GM12878 (cell line): ENCODE data around the gene THADA. TPM values are rescaled to one million over a fixed set of nuclear protein-coding genes. Genes with fewer than 3 reads are reported as not detected.

ENCODE experiments used
- BCL11A ChIP-seq: IDR thresholded peaks from 2 replicates; pipeline ENCODE4 v1.6.1; 2011; ENCODE audit warnings: low read depth, low read length
- NRF1 ChIP-seq: conservative IDR thresholded peaks from 2 replicates; pipeline ENCODE4 v1.6.1; 2011; ENCODE audit warnings: mild to moderate bottlenecking, low read depth, low read length, improper control_type of control experiment
- PAX8 ChIP-seq: fragments of 450-650 bp; IDR thresholded peaks from 2 replicates; pipeline ENCODE4 v1.6.1; 2017; ENCODE audit warnings: mild to moderate bottlenecking, moderate library complexity
- RUNX3 ChIP-seq: IDR thresholded peaks from 2 replicates; pipeline ENCODE4 v1.6.1; 2012; ENCODE audit warnings: low read length, inconsistent platforms
- polyA plus RNA-seq, 11 experiments: library from polyadenylated mRNA; depleted of rRNA in 4 of 11; unstranded in 6 of 11; stranded (reverse) in 5 of 11; fragments of >200 nt; fragmentation: Nextera tagmentation in 4 of 11; fragmentation: Illumina TruSeq in 1 of 11; extraction: Ambion mirVana in 4 of 11; extraction: Trizol in 1 of 11; gene quantifications; 1 replicate in 1 of 11; 2 replicates in 10 of 11; pipeline versions ENCODE4 v1.2.1 to v1.2.3, GENCODE V29; 2011 to 2016; ENCODE audit warnings: inconsistent platforms in 2 of 11, missing spikeins in 2 of 11, low read depth in 1 of 11
- total RNA-seq, 4 experiments: library from RNA; depleted of rRNA in 3 of 4; stranded (reverse); fragments of >200 nt in 3 of 4; fragmentation: Illumina TruSeq in 1 of 4; extraction: Trizol in 1 of 4; gene quantifications; 2 replicates each; pipeline versions ENCODE4 v1.2.1 to v1.2.3, GENCODE V29; 2013 to 2021
- TF ChIP-seq, protein P1 (sequence below): IDR thresholded peaks from 2 replicates; pipeline ENCODE4 v1.6.1; 2012; ENCODE audit warnings: low read depth, low read length, improper control_type of control experiment
- TF ChIP-seq, protein P2 (sequence below): fragments of 450-650 bp; IDR thresholded peaks from 2 replicates; pipeline ENCODE4 v1.6.1; 2017; ENCODE audit warnings: mild to moderate bottlenecking
- TF ChIP-seq, protein P3 (sequence below): fragments of 450-650 bp; formaldehyde crosslinking; IDR thresholded peaks from 2 replicates; pipeline ENCODE4 v1.4.0; 2022; ENCODE audit warnings: mild to moderate bottlenecking, moderate library complexity

Gene THADA
- total and polyA plus RNA-seq, 10 of the 15 experiments (the other 5 are each of a cell fraction or from before 2014, with no cell fraction given) = 14.6 to 33.2 (median 23.2) TPM

DNA sequence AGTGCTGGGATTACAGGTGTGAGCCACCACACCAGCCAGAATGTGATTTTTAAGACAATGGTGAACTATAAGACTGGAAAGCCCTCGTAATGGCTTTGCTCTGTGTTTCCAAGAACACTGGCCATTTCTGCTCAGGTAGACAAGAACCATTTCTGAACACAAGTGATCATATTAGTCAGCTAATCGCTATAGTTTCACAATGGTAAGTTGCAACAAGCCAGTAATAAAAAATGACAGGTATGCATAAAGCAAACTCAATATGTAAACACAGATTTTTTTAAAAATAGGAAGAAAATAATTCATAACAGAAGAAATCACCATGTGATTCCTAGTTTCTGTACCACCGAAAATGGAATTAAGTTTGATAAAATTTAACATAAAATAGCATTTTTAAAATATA lies 166.5 kb downstream of the THADA start (continued):
- TF ChIP-seq, protein P1, sequence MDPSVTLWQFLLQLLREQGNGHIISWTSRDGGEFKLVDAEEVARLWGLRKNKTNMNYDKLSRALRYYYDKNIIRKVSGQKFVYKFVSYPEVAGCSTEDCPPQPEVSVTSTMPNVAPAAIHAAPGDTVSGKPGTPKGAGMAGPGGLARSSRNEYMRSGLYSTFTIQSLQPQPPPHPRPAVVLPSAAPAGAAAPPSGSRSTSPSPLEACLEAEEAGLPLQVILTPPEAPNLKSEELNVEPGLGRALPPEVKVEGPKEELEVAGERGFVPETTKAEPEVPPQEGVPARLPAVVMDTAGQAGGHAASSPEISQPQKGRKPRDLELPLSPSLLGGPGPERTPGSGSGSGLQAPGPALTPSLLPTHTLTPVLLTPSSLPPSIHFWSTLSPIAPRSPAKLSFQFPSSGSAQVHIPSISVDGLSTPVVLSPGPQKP = no peak
- TF ChIP-seq RUNX3 (no peak), NRF1 (no peak), PAX8 (no peak), BCL11A (no peak)
- TF ChIP-seq, protein P2, sequence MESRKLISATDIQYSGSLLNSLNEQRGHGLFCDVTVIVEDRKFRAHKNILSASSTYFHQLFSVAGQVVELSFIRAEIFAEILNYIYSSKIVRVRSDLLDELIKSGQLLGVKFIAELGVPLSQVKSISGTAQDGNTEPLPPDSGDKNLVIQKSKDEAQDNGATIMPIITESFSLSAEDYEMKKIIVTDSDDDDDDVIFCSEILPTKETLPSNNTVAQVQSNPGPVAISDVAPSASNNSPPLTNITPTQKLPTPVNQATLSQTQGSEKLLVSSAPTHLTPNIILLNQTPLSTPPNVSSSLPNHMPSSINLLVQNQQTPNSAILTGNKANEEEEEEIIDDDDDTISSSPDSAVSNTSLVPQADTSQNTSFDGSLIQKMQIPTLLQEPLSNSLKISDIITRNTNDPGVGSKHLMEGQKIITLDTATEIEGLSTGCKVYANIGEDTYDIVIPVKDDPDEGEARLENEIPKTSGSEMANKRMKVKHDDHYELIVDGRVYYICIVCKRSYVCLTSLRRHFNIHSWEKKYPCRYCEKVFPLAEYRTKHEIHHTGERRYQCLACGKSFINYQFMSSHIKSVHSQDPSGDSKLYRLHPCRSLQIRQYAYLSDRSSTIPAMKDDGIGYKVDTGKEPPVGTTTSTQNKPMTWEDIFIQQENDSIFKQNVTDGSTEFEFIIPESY = no peak
- TF ChIP-seq, protein P3, sequence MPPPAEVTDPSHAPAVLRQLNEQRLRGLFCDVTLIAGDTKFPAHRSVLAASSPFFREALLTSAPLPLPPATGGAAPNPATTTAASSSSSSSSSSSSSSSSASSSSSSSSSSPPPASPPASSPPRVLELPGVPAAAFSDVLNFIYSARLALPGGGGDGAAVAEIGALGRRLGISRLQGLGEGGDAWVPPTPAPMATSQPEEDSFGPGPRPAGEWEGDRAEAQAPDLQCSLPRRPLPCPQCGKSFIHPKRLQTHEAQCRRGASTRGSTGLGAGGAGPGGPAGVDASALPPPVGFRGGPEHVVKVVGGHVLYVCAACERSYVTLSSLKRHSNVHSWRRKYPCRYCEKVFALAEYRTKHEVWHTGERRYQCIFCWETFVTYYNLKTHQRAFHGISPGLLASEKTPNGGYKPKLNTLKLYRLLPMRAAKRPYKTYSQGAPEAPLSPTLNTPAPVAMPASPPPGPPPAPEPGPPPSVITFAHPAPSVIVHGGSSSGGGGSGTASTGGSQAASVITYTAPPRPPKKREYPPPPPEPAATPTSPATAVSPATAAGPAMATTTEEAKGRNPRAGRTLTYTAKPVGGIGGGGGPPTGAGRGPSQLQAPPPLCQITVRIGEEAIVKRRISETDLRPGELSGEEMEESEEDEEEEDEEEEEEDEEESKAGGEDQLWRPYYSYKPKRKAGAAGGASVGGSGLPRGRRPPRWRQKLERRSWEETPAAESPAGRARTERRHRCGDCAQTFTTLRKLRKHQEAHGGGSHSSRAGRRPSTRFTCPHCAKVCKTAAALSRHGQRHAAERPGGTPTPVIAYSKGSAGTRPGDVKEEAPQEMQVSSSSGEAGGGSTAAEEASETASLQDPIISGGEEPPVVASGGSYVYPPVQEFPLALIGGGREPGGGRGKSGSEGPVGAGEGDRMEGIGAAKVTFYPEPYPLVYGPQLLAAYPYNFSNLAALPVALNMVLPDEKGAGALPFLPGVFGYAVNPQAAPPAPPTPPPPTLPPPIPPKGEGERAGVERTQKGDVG (CRISPR knock-in tag) = no peak
